ENCODE results near the gene SLC48A1. TPM values are rescaled to one million over a fixed set of nuclear protein-coding genes. Genes with fewer than 3 reads are reported as not detected.

The SLC48A1 gene
- total RNA-seq, 4 donors from 2014 or later: 18.9 to 35.4 (median 25.4) TPM

DNA sequence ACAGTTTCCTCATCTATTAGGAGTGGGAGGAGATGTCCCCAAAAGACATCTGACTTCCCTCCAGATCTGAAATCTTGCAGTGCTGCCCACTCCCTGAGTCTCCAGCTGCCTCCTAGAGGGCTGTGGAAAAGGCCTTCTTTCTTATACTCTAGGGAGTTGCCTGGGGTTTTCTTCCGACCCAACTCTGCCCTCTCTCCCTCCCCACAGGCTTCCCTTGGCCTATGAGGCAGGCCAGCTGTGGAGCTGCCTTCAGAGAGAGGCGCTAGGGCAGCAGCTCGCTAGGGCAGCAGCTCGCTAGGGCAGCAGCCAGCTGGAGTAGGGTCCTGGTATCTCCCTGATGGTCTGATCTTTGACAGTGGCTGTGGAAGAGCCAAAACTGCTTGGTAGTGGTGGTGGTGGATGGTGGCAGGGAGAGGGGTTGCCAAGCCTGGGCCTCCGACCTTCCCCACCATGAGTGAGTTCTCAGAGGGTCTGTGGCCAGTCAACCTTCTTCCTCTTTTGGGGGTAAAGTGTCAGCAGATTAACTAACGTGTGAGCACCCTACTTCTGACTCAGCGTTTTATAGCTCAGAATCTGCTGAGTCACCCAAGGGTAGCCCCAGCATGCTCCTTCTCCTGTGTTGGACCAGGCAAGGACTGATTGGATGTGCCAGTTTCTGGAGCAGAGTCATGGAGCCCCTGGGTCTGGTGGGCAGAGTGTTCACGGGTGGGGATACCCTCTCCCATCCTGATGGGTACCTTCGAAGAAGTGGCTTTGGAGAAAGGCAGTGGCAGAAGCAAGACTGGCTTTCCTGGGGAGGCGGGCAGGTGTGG is 2.3 kb downstream of the SLC48A1 start:
- WGBS, 2 donors: 59 to 60% methylated on average over 3 to 8 of the region's 10 CpGs
- no peaks in the 10 kb centered on the region for H3K27me3 ChIP-seq
- no peak overlapping the region for H3K4me3 ChIP-seq
- no peak for DNase-seq
- peaks cover 0 to 6% (median 0%) of the 10 kb centered on the region in 3 donors for H3K36me3 ChIP-seq
- TF ChIP-seq, protein P1, sequence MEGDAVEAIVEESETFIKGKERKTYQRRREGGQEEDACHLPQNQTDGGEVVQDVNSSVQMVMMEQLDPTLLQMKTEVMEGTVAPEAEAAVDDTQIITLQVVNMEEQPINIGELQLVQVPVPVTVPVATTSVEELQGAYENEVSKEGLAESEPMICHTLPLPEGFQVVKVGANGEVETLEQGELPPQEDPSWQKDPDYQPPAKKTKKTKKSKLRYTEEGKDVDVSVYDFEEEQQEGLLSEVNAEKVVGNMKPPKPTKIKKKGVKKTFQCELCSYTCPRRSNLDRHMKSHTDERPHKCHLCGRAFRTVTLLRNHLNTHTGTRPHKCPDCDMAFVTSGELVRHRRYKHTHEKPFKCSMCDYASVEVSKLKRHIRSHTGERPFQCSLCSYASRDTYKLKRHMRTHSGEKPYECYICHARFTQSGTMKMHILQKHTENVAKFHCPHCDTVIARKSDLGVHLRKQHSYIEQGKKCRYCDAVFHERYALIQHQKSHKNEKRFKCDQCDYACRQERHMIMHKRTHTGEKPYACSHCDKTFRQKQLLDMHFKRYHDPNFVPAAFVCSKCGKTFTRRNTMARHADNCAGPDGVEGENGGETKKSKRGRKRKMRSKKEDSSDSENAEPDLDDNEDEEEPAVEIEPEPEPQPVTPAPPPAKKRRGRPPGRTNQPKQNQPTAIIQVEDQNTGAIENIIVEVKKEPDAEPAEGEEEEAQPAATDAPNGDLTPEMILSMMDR (IDR thresholded peaks at IDR 0.05): no peak
- TF ChIP-seq POLR2A (IDR thresholded peaks at IDR 0.05): no peak
- no peaks in the 10 kb centered on the region for H3K9me3 ChIP-seq
- intact Hi-C loops (cut with DNase I): loop anchor here (5.0 kb wide), 3 partner anchors 33 to 62 kb away; no protein-coding TSS in a partner anchor
- H3K27ac ChIP-seq: peak overlapping the region; percentile 32 to 88 (median 71)
- H3K4me1 ChIP-seq: peaks cover 50 to 86% (median 60%) of the 10 kb centered on the region in 3 donors

DNA sequence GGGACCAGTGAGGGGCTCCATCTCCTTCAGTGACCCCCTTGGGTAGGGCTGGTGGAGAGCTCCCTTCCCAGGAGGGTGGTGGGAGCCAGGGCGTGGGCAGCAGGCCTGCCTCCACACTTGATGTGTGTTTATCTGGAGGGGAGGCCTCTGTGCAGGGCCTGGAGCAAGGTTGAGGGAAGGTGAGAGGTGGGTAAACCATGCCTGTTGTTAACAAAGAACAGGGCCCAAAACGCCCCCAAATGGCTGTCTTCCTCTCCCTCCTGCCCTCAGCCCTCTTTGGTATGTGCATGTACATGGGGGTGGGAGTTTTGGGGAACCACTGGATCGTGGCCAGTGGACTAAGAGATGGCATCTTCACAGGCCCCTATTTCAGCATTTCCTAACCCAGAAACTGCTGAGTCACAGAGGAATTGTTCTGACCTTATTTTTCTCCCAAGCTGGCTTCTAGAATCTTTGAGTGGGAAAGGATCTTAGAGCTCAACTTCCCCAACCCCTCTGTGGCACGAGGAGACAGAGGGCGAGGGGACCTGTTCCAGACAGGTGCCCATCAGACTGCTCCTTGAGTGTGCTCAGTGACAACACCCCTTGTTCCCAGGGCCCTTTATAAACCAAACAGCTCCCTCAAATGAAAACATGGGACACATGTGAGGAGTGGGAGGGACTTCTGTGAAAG is 3.6 kb downstream of the SLC48A1 start:
- no peaks in the 10 kb centered on the region for H3K27me3 ChIP-seq
- no peak for DNase-seq

DNA sequence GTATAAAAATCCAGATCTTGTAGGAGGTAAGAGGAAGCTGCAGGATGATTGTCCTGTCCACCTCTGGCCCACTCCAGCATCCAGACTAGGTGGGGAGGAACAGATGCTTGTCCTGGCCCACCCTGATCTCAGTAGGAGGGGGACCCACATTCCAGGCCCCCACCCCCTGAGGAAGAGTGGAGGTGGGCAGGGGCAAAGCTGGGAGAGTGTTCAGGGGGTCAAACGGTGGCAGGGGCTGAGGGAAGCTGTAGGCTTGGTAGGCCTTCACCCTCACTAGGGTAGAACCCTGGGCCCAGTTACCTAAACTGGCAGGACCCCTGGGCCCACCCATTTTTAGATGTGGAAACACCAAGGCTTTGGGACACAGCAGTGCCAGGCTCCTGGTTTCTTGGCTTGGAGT is 4.1 kb downstream of the SLC48A1 start:
- intact Hi-C loops (cut with DNase I): loop anchor here (5.0 kb wide), 3 partner anchors 35 to 60 kb away; no protein-coding TSS in a partner anchor
- H3K4me3 ChIP-seq: no peak overlapping the region
- H3K9me3 ChIP-seq: no peaks in the 10 kb centered on the region
- 38% methylated on average over 1 of the region's 1 CpG; no CpG with 5 or more reads in 1 of the 2 donors for WGBS, 2 donors
- no peak for DNase-seq
- H3K4me1 ChIP-seq: peaks cover 62 to 94% (median 69%) of the 10 kb centered on the region in 3 donors
- H3K27ac ChIP-seq: peak overlapping the region; percentile 16 to 88 (median 71)
- TF ChIP-seq, protein P1 (IDR thresholded peaks at IDR 0.05): no peak
- TF ChIP-seq POLR2A (IDR thresholded peaks at IDR 0.05): no peak
- peaks cover 0 to 21% (median 0%) of the 10 kb centered on the region in 3 donors for H3K36me3 ChIP-seq
- no peaks in the 10 kb centered on the region for H3K27me3 ChIP-seq

More for the DNA sequence above, 3.6 kb downstream of the SLC48A1 start:
- Histone ChIP-seq H3K9me3 (no peaks in the 10 kb centered on the region), H3K36me3 (peaks cover 0 to 18% (median 0%) of the 10 kb centered on the region in 3 donors), H3K27ac (peak overlapping the region; percentile 32 to 88 (median 71)), H3K4me3 (no peak overlapping the region), H3K4me1 (peaks cover 57 to 93% (median 63%) of the 10 kb centered on the region in 3 donors)
- intact Hi-C loops (cut with DNase I): loop anchor here (5.0 kb wide), 3 partner anchors 34 to 61 kb away; no protein-coding TSS in a partner anchor
- WGBS, 2 donors: 25 to 61% methylated on average over 2 to 5 of the region's 5 CpGs
- TF ChIP-seq POLR2A (IDR thresholded peaks at IDR 0.05): no peak
- TF ChIP-seq, protein P1 (IDR thresholded peaks at IDR 0.05): no peak

DNA sequence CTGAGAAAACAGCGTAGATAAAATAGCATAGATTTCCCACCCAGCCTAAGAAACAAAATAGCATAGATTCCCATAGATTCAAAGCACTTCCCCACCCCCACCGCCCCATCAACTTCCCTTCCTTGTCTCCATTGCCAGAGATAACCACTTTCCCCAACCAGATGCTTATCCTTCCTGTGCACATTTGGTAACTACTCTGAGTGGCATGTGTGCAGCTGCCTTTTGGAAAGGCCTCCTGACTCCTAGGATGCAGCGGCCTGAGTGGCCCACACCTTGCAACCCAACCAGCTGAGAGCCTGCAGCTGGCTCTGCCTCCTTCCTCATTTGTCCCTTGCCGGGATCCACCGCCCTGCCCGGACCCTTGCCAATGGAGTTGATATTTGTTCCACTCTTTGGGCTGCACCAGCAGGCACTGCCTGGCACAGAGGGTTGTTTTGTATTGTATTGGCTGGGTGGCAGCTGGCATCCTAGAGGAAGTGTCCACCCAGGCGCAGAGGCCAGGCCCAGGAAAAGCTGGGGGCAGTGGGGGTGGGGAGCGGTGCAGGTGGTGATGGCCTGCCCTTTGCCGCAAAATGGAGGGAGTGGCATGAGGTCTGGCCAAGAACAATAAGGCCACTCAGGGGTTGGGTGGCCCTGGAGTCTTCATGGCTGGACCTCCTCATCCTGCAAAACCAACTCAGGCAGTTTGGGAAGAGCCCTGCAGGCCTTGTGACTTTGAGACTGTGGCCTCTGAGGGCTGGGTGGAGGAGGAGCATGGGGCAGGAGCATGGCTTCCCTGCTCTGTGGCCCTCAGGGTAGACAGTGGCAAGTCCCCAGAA is 4.9 kb downstream of the SLC48A1 start:
- no peak overlapping the region for H3K4me3 ChIP-seq
- H3K9me3 ChIP-seq: no peaks in the 10 kb centered on the region
- peaks cover 0 to 27% (median under 1%) of the 10 kb centered on the region in 3 donors for H3K36me3 ChIP-seq
- DNase-seq: no peak
- intact Hi-C loops (cut with DNase I): loop anchor here (5.0 kb wide), 3 partner anchors 36 to 61 kb away; no protein-coding TSS in a partner anchor
- H3K4me1 ChIP-seq: peaks cover 70 to 95% (median 74%) of the 10 kb centered on the region in 3 donors
- 57 to 85% methylated on average over 4 to 5 of the region's 9 CpGs for WGBS, 2 donors
- no peaks in the 10 kb centered on the region for H3K27me3 ChIP-seq
- TF ChIP-seq, protein P1 (IDR thresholded peaks at IDR 0.05): no peak
- TF ChIP-seq POLR2A (IDR thresholded peaks at IDR 0.05): no peak
- peak overlapping the region in 3 of 4 donors; percentile 64 to 88 (median 78) for H3K27ac ChIP-seq
